Activated naive CD4-positive, alpha-beta T cell treated with anti-CD3 and anti-CD28 coated beads for 36 hours (primary cell): ENCODE results near the gene TSPAN9. TPM values are rescaled to one million over a fixed set of nuclear protein-coding genes. Genes with fewer than 3 reads are reported as not detected.

Source experiments
- CTCF ChIA-PET: fragments of 350-600 bp; sonication (Branson Sonifier 250); formaldehyde crosslinking; loops from one replicate; lab custom pipeline; 2021; ENCODE audit warnings: antibody characterized with exemption; lab: Charles Lee
- DNase-seq: peaks from one replicate; pipeline ENCODE4 v3.0.0-alpha.2; 2020
- H3K27ac Mint-ChIP-seq: one replicate; pipeline ENCODE4 v1.8.0; 2021; ENCODE audit warnings: mild to moderate bottlenecking, mixed read lengths
- H3K27me3 Mint-ChIP-seq: one replicate; pipeline ENCODE4 v1.8.0; 2021; ENCODE audit warnings: low read depth, mixed read lengths
- H3K36me3 Mint-ChIP-seq: one replicate; pipeline ENCODE4 v1.8.0; 2021; ENCODE audit warnings: low read depth, mixed read lengths
- H3K4me1 Mint-ChIP-seq: one replicate; pipeline ENCODE4 v1.8.0; 2021; ENCODE audit warnings: low read depth, mixed read lengths
- H3K4me3 Mint-ChIP-seq: one replicate; pipeline ENCODE4 v1.8.0; 2021; ENCODE audit warnings: mild to moderate bottlenecking, moderate library complexity, mixed read lengths
- H3K9me3 Mint-ChIP-seq: one replicate; pipeline ENCODE4 v1.8.0; 2021; ENCODE audit warnings: mixed read lengths
- intact Hi-C: fragments of 100-400 bp; cut with micrococcal nuclease; formaldehyde crosslinking; loops from one replicate; pipeline ENCODE4 v1.15.1; 2023
- total RNA-seq, 2 experiments: library from RNA; stranded (reverse); gene quantifications; one replicate each; pipeline ENCODE4 v1.2.3, GENCODE V29; 2021

TSPAN9 gene
- total RNA-seq, 2 experiments from 2014 or later: 0.72 to 0.91 TPM

DNA sequence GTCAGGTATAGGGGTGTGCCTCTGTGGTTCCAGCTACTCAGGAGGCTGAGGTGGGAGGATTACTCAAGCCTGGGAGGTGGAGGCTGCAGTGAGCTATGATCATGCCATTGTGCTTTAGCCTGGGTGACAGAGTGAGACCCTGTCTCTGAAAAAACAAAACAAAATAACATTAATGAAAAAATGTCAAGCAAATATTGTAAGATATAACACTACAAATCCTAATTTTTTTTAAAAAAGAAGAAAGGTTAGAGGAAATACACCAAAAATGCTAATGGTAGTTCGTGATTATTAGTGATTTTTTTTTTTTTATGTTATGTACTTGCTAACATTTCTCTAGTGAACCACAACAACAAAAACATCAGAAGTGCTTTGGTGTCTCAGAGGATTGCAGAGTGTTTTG lies 47.7 kb downstream of the TSPAN9 start:
- H3K9me3 Mint-ChIP-seq: peaks cover 2% of the 10 kb centered on the region
- intact Hi-C loops: no loop called here
- H3K27ac Mint-ChIP-seq: no peak overlapping the region
- CTCF ChIA-PET: no interaction called here
- H3K36me3 Mint-ChIP-seq: no peaks in the 10 kb centered on the region
- no peak for DNase-seq
- peaks cover 14% of the 10 kb centered on the region for H3K4me1 Mint-ChIP-seq
- H3K27me3 Mint-ChIP-seq: peaks cover 21% of the 10 kb centered on the region
- no peak overlapping the region for H3K4me3 Mint-ChIP-seq

DNA sequence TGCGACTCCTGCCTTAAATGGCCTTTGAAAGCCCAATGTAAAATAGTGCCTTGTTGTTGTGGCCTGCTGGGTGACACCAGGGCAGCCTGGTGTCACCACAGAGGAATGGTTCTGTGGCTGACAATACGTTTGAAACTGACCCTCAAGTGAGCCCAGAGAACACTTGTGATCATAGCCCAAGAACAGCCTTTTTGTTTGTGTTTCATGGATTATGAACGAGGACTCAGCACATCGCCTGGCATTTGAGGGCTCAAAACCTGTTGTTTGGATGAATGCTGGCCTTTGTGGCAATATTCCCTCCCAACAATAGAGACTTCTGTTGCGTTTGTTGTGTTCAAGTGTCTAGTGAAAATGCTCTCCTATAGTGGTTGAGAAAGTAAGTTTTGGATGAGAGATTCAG lies 48.5 kb downstream of the TSPAN9 start:
- H3K27me3 Mint-ChIP-seq: peaks cover 21% of the 10 kb centered on the region
- intact Hi-C loops: no loop called here
- CTCF ChIA-PET: no interaction called here
- H3K9me3 Mint-ChIP-seq: peaks cover 2% of the 10 kb centered on the region
- H3K4me3 Mint-ChIP-seq: no peak overlapping the region
- DNase-seq: no peak
- no peaks in the 10 kb centered on the region for H3K36me3 Mint-ChIP-seq
- peaks cover 16% of the 10 kb centered on the region for H3K4me1 Mint-ChIP-seq
- H3K27ac Mint-ChIP-seq: no peak overlapping the region

DNA sequence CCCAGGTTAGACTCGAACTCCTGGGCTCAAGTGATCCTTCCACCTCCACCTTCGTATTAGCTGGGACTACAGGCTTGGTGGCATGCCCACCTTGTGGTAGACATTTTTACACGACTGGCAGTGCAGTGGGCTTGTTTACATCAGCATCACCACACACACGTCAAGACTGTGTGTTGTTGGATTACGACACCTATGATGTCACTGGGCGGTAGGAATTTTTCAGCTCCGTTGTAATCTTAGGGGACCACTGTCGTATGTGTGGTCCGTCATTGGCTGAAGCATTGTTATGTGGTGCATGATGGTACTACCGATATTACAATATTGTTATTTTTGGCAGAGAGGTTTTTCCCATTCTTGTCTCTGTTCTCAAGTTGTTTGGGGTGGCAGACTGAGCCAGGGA lies 50.7 kb downstream of the TSPAN9 start:
- peaks cover 37% of the 10 kb centered on the region for H3K27me3 Mint-ChIP-seq
- intact Hi-C loops: no loop called here

DNA sequence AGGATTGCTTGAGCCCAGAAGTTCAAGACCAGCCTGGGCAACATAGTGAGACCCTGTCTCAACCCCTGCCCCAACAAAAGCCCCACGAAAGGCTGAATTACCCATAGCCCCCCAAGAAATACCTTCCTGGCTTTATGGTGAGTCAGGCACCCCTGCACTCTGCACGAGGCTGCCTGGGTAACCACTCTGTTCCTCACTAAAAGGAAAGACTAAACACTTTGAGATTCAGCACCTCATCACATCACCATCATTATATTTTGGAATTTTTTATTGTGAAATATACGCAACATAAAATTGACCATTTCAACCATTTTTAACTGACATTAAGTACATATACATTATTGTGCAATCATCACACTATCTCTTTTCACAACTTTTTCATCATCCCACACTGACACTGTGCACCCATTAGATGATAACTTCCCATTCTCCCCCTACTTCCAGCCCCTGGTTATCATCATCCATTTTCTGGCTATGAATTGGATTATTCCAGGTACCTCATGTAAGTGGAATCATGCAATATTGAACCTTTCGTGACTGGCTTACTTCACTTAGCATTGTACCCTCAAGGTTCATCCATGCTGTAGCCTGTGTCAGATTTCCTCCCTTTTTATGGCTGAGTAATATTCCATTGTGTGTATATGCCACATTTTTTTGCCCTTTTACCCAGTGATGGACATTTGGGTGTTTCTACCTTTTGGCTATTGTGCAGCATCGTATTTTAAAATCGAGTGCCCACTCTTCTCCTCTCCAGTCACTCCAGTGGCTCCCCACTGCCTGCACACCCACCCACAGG lies 51.5 kb downstream of the TSPAN9 start:
- Mint-ChIP-seq H3K36me3 (no peaks in the 10 kb centered on the region), H3K27me3 (peaks cover 42% of the 10 kb centered on the region), H3K9me3 (peaks cover 2% of the 10 kb centered on the region), H3K27ac (no peak overlapping the region), H3K4me3 (no peak overlapping the region), H3K4me1 (peaks cover 20% of the 10 kb centered on the region)
- no peak for DNase-seq
- intact Hi-C loops: no loop called here
- CTCF ChIA-PET: interaction anchor here (0.9 to 1.4 kb wide), 2 partner anchors 75 to 171 kb away, joined by 3 to 4 read pairs; no protein-coding TSS in a partner anchor

More for the DNA sequence above, 50.7 kb downstream of the TSPAN9 start:
- CTCF ChIA-PET: no interaction called here
- H3K4me1 Mint-ChIP-seq: peaks cover 20% of the 10 kb centered on the region
- H3K4me3 Mint-ChIP-seq: no peak overlapping the region
- no peaks in the 10 kb centered on the region for H3K36me3 Mint-ChIP-seq
- peaks cover 2% of the 10 kb centered on the region for H3K9me3 Mint-ChIP-seq
- no peak overlapping the region for H3K27ac Mint-ChIP-seq
- DNase-seq: no peak

DNA sequence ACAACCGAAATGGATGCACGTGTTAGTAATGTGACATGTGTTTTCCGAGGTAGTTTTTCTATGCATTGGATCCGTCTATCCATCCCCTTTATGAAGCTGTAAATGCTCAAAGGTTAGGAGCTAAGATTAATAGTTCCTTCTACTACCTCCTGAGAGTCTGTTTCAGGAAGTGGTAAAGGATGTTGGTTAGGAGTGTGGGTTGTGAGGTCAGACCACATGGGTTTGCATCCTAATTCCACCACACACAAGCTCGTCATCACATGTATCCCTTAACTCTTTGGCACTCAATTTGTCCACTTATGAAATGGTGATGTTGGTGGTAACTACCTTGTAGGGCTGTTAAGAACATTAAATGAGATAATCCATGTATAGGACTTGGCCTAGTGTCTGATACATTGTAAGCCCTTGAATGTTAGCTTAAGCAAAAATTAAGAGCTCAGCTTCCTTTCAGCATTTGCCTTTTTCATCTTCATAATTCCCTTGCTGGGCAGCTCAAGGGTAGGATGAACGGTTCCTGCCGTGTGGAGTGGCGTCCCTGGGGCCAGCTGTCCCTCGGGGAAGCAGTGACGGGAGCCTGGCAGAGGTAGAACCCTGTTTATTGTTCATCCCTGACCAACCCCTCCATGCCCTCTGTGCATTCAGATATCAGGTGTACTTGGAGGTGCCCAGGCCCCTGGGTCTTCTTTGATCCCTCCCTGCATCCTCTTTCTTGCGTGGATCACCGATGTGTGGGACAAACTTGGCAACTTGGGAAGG lies 52.3 kb downstream of the TSPAN9 start:
- Mint-ChIP-seq H3K27me3 (peaks cover 47% of the 10 kb centered on the region), H3K9me3 (peaks cover 2% of the 10 kb centered on the region), H3K4me3 (no peak overlapping the region), H3K27ac (no peak overlapping the region), H3K36me3 (no peaks in the 10 kb centered on the region), H3K4me1 (peaks cover 20% of the 10 kb centered on the region)
- DNase-seq: peak; percentile 43
- intact Hi-C loops: no loop called here
- CTCF ChIA-PET: interaction anchor here (0.9 to 1.4 kb wide), 2 partner anchors 74 to 171 kb away, joined by 3 to 4 read pairs; no protein-coding TSS in a partner anchor

DNA sequence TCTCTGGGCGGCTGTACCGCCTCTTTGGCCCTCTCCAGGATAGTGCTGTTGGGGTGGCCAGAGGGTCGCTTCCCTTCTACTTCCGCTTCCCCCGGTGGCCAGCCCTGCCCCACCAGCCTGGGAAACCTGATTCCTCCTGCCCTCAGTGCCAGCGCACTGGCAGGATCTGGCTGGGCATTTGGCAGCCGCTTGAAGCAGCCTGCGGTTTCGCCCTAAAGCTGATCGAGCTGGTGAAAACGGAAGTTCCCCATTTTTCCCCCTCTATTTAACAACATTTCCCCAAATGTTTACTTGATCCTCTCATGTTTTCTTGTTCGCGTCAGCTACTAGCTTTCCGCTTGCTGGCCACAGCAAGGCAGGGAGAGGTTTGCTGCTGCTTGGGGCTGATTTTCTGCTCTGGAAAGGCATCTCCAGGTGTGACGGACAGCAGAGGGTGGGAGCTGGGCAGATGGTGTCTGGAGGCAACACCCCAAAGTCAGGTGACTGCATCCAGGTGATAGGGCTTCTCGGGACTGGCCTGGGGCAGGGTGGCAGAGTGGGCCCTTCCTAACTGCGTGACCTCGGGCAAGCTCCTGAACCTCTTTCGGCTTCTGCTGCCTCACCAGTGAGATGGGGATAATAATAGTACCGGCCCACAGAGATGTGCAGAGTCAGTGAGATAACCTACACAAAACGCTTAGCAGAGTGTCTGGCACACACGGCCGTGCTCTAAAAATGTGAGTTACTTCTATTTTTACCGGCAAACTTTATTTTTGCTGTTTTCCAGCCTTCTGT lies 53.1 kb downstream of the TSPAN9 start:
- CTCF ChIA-PET: interaction anchor here (1.2 to 1.4 kb wide), 2 partner anchors 73 to 170 kb away, joined by 3 read pairs; no protein-coding TSS in a partner anchor
- Mint-ChIP-seq H3K27ac (no peak overlapping the region), H3K27me3 (peaks cover 51% of the 10 kb centered on the region), H3K9me3 (peaks cover 2% of the 10 kb centered on the region), H3K36me3 (no peaks in the 10 kb centered on the region), H3K4me1 (peaks cover 20% of the 10 kb centered on the region), H3K4me3 (no peak overlapping the region)
- no peak for DNase-seq
- intact Hi-C loops: no loop called here

DNA sequence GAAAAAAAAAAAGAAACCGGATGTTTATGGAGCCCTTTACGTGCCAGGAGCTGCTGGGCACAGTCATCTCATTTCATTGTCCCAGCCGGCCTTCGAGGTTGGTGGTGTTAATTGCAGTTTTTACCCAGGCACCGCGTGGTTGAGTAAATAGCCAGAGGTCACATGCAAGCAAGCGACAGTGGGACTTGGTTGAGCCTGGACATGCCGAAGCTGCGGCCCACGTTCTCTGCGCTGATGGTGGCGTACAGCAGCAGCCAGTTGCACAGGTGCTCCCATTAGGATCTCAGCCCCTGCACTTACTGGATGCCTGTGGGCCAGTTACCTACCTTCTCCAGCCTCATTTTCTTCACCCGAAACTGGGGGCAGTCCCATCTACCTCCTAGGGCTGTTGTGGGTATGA lies 54.0 kb downstream of the TSPAN9 start:
- Mint-ChIP-seq H3K27me3 (peaks cover 54% of the 10 kb centered on the region), H3K9me3 (peaks cover 2% of the 10 kb centered on the region), H3K36me3 (no peaks in the 10 kb centered on the region), H3K4me3 (no peak overlapping the region), H3K4me1 (peaks cover 20% of the 10 kb centered on the region), H3K27ac (no peak overlapping the region)
- CTCF ChIA-PET: interaction anchor here (1.2 kb wide), 1 partner anchor 72 kb away, joined by 3 read pairs; no protein-coding TSS in a partner anchor
- intact Hi-C loops: no loop called here
- no peak for DNase-seq

DNA sequence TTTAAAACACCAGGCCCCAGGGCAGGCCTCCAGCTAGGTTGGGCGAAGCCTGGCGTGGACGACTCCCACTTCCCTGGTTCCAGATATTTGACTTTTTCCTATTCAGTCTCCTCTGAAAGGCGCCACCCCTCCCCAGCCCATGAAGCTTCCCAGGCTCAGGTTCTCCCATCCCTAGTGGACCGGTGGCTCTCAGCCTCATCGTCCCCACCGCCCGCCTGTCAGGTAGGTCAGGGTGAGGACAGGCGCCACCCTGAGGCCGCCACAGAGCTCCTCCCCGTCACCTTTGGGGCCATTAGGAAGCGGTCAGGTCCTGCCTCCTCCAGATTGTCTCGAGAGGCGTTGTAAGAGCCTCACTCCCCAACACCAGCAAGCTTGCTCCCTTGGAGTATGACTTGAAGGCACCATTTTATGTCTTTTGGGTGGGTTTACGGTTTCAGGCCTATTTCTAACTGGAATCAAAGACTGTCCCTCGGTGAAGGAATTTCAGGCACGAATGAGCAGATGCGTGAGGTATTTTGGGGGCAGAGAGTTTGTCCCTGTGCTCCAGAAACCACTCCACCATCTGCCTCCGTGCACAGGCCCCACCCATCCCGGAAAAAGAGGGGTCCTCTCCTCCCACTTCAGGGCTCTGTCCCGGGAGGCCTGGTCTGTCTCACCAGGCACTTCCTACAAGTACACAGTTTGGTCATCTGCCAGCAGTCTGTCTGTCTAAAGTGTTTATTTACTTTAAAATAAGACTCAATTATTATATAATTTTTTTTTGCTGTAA lies 55.6 kb downstream of the TSPAN9 start:
- H3K4me1 Mint-ChIP-seq: peaks cover 20% of the 10 kb centered on the region
- intact Hi-C loops: no loop called here
- no peak overlapping the region for H3K4me3 Mint-ChIP-seq
- no peak overlapping the region for H3K27ac Mint-ChIP-seq
- DNase-seq: no peak
- peaks cover 2% of the 10 kb centered on the region for H3K9me3 Mint-ChIP-seq
- H3K27me3 Mint-ChIP-seq: peaks cover 60% of the 10 kb centered on the region
- no peaks in the 10 kb centered on the region for H3K36me3 Mint-ChIP-seq
- CTCF ChIA-PET: interaction anchor here (1.8 to 10.5 kb wide), 4 partner anchors 9 to 145 kb away, joined by 6 to 84 read pairs (median 20); no protein-coding TSS in a partner anchor

DNA sequence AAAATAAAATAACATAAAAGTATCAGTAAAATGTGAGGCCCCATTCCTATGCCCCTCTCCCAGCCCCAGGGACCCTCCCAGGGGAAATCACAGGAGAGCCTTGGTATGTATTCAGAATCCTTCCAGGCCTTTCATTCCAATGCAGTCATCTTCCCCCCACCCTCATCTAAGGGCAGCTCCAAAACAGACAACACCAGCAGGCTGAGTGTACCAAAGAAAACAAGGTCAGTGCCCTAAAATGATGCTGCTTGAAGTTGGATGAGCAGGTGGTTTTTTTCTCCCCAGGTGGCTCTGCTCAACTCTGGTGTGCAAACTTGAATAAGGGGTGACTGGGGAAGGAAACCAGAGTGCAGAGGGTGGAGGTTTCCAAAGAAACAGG lies 56.2 kb downstream of the TSPAN9 start:
- H3K27ac Mint-ChIP-seq: no peak overlapping the region
- no peak overlapping the region for H3K4me3 Mint-ChIP-seq
- H3K9me3 Mint-ChIP-seq: peaks cover 2% of the 10 kb centered on the region
- intact Hi-C loops: no loop called here
- H3K4me1 Mint-ChIP-seq: peaks cover 20% of the 10 kb centered on the region
- DNase-seq: no peak
- peaks cover 56% of the 10 kb centered on the region for H3K27me3 Mint-ChIP-seq
- H3K36me3 Mint-ChIP-seq: no peaks in the 10 kb centered on the region
- CTCF ChIA-PET: interaction anchor here (1.3 to 10.5 kb wide), 5 partner anchors 10 to 144 kb away, joined by 3 to 84 read pairs (median 13); no protein-coding TSS in a partner anchor

DNA sequence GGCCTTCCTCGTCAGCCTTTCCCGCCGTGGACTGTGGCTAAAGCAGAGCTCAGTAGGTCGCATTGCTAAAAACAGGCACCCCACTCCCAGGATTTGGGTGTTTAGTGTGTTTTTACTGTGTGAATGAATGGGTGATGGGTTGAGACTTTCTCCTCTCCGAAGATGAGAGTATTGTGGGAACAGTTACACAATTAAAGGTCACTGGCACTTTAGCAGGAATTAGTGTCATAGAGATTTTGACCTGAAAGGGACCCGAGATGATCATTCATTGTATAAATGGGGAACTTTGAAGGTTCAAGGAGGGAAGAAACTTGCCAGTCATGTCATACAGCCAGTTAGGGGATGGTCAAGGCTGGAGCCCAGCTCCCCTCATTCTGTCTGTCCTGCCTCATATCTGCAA lies 56.9 kb downstream of the TSPAN9 start:
- CTCF ChIA-PET: interaction anchor here (1.1 to 10.5 kb wide), 7 partner anchors 13 to 143 kb away, joined by 3 to 84 read pairs (median 6); no protein-coding TSS in a partner anchor
- Mint-ChIP-seq H3K27me3 (peaks cover 49% of the 10 kb centered on the region), H3K9me3 (peaks cover under 1% of the 10 kb centered on the region), H3K27ac (no peak overlapping the region), H3K4me1 (peaks cover 18% of the 10 kb centered on the region), H3K4me3 (no peak overlapping the region), H3K36me3 (no peaks in the 10 kb centered on the region)
- intact Hi-C loops: no loop called here
- DNase-seq: no peak

DNA sequence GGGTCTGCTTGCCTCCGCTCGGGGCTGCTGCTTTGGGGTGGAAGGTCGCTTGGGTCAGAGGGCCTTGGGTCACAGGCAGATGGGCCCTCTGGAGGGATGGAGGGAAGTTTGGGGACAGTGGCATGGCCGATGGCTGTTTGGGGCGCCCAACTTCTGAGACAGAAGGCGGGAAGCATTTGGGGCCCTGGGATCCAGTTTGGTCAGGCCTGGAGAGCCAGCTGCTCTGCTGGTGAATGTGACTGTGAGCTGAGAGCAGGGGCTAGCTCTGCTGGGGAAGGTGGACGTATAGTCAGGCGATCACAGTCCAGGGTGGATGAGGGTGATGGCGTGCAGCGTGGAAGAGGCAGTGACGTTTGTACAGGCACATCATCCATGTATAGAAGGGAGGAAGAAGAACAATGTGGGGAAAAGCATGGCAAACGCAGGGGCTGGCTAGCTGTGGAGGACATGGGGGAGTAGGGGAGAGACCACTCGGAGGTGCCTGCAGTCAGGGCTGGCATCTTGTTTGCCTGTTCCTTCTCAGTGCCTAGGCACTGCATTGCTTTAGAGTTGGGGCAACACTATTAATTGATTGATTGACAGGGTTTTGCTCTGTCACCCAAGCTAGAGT lies 57.5 kb downstream of the TSPAN9 start:
- Mint-ChIP-seq H3K27me3 (peaks cover 44% of the 10 kb centered on the region), H3K4me1 (peaks cover 13% of the 10 kb centered on the region), H3K36me3 (no peaks in the 10 kb centered on the region), H3K4me3 (no peak overlapping the region), H3K9me3 (no peaks in the 10 kb centered on the region), H3K27ac (no peak overlapping the region)
- intact Hi-C loops: loop anchor here (1.0 to 5.0 kb wide), 3 partner anchors 62 to 141 kb away; no protein-coding TSS in a partner anchor
- DNase-seq: no peak
- CTCF ChIA-PET: interaction anchor here (0.8 to 10.5 kb wide), 10 partner anchors 10 to 165 kb away, joined by 3 to 84 read pairs (median 6); no protein-coding TSS in a partner anchor
